ENCODE results near the gene RAX2. TPM values are rescaled to one million over a fixed set of nuclear protein-coding genes. Genes with fewer than 3 reads are reported as not detected.

Gene RAX2
- total and polyA plus RNA-seq, 9 of the 15 experiments (the other 6 are each of a cell fraction or from before 2014, with no cell fraction given) = not detected

DNA sequence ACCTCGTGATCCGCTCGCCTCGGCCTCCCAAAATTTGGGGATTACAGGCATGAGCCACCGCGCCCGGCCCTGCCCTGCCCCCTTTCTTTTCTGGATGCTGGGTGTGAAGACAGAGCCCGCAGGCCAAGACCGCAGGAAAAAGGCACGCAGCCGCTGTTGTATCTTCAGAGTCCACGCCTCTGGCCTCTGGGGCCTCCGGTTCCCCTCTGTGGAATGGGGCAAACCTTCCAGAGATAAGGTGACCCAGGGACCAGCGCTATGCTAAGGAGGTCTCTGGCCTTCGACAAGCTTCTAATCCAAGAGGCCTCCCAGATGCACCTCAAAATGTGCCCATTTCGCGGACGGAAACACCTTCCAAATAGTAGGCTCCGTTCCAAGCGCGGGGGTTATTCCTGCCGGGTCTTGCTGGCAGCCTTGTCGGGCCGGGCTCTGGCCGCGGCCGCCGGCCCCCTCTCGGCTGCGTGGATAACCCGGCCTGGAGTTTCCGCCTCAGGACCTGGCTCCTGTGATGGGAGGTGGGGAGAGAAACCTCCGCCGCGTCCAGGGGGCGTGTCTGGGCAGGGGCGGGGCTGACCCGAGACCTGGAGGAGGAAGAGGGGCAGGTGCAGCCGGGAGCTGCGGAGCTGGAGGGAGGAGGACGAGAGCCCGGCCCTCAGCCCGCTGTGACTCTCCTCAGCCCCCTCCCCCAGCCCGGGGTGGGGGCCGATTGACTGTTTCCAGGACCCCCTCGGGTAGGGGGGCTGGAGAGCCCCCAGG, 50.7 kb downstream of the RAX2 start (continued):
- TF ChIP-seq, protein P1, sequence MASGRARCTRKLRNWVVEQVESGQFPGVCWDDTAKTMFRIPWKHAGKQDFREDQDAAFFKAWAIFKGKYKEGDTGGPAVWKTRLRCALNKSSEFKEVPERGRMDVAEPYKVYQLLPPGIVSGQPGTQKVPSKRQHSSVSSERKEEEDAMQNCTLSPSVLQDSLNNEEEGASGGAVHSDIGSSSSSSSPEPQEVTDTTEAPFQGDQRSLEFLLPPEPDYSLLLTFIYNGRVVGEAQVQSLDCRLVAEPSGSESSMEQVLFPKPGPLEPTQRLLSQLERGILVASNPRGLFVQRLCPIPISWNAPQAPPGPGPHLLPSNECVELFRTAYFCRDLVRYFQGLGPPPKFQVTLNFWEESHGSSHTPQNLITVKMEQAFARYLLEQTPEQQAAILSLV (tag; IDR thresholded peaks at IDR 0.05) = no peak
- no peak for TF ChIP-seq ZNF143 (CRISPR knock-in tag; IDR thresholded peaks at IDR 0.05)
- TF ChIP-seq CREBBP (IDR thresholded peaks at IDR 0.05; ENCODE audit: low read depth, low read length) = peak; percentile 38
- no peak for TF ChIP-seq FUS (optimal IDR thresholded peaks at IDR 0.05; ENCODE audit: low read depth, low read length)
- TF ChIP-seq, protein P2, sequence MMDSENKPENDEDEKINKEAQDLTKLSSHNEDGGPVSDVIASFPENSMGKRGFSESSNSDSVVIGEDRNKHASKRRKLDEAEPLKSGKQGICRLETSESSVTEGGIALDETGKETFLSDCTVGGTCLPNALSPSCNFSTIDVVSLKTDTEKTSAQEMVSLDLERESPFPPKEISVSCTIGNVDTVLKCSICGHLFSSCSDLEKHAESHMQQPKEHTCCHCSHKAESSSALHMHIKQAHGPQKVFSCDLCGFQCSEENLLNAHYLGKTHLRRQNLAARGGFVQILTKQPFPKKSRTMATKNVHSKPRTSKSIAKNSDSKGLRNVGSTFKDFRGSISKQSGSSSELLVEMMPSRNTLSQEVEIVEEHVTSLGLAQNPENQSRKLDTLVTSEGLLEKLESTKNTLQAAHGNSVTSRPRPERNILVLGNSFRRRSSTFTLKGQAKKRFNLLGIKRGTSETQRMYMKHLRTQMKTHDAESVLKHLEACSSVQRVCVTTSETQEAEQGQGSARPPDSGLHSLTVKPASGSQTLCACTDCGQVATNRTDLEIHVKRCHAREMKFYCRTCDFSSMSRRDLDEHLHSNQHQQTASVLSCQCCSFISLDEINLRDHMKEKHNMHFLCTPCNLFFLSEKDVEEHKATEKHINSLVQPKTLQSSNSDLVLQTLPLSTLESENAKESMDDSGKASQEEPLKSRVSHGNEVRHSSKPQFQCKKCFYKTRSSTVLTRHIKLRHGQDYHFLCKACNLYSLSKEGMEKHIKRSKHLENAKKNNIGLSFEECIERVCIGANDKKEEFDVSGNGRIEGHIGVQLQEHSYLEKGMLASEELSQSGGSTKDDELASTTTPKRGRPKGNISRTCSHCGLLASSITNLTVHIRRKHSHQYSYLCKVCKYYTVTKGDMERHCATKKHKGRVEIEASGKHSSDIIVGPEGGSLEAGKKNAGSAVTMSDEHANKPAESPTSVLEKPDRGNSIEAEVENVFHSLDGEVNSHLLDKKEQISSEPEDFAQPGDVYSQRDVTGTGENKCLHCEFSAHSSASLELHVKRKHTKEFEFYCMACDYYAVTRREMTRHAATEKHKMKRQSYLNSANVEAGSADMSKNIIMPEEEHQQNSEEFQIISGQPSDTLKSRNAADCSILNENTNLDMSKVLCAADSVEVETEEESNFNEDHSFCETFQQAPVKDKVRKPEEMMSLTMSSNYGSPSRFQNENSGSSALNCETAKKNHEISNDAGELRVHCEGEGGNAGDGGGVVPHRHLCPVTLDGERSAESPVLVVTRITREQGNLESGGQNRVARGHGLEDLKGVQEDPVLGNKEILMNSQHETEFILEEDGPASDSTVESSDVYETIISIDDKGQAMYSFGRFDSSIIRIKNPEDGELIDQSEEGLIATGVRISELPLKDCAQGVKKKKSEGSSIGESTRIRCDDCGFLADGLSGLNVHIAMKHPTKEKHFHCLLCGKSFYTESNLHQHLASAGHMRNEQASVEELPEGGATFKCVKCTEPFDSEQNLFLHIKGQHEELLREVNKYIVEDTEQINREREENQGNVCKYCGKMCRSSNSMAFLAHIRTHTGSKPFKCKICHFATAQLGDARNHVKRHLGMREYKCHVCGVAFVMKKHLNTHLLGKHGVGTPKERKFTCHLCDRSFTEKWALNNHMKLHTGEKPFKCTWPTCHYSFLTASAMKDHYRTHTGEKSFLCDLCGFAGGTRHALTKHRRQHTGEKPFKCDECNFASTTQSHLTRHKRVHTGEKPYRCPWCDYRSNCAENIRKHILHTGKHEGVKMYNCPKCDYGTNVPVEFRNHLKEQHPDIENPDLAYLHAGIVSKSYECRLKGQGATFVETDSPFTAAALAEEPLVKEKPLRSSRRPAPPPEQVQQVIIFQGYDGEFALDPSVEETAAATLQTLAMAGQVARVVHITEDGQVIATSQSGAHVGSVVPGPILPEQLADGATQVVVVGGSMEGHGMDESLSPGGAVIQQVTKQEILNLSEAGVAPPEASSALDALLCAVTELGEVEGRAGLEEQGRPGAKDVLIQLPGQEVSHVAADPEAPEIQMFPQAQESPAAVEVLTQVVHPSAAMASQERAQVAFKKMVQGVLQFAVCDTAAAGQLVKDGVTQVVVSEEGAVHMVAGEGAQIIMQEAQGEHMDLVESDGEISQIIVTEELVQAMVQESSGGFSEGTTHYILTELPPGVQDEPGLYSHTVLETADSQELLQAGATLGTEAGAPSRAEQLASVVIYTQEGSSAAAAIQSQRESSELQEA (IDR thresholded peaks at IDR 0.05; ENCODE audit: low read depth) = no peak
- no peak for TF ChIP-seq CHCHD3 (CRISPR knock-in tag; IDR thresholded peaks at IDR 0.05)
- peak; percentile 79 for TF ChIP-seq ZNF24 (IDR thresholded peaks at IDR 0.05)
- TF ChIP-seq HDAC8 (tag; IDR thresholded peaks at IDR 0.05) = no peak
- no peak for TF ChIP-seq GTF2E2 (tag; IDR thresholded peaks at IDR 0.05)
- TF ChIP-seq, protein P3, sequence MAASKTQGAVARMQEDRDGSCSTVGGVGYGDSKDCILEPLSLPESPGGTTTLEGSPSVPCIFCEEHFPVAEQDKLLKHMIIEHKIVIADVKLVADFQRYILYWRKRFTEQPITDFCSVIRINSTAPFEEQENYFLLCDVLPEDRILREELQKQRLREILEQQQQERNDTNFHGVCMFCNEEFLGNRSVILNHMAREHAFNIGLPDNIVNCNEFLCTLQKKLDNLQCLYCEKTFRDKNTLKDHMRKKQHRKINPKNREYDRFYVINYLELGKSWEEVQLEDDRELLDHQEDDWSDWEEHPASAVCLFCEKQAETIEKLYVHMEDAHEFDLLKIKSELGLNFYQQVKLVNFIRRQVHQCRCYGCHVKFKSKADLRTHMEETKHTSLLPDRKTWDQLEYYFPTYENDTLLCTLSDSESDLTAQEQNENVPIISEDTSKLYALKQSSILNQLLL (CRISPR knock-in tag; IDR thresholded peaks at IDR 0.05; ENCODE audit: borderline replicate concordance) = no peak
- TF ChIP-seq MBD2 (IDR thresholded peaks at IDR 0.05; ENCODE audit: borderline replicate concordance, low read depth) = 0 out of 2 replicates have a peak, but pooled peaks have one; percentile 16
- TF ChIP-seq ELF2 (CRISPR knock-in tag; IDR thresholded peaks at IDR 0.05) = no peak
- peak; percentile 91 for TF ChIP-seq CXXC5 (CRISPR knock-in tag; IDR thresholded peaks at IDR 0.05)
- TF ChIP-seq ZNF232 (CRISPR knock-in tag; IDR thresholded peaks at IDR 0.05) = no peak
- TF ChIP-seq EZH2 (IDR thresholded peaks at IDR 0.05; ENCODE audit: borderline replicate concordance, low read depth, low read length) = no peak
- TF ChIP-seq POLR2AphosphoS5 (IDR thresholded peaks at IDR 0.05; ENCODE audit: control insufficient read depth, insufficient read depth, low read depth, low read length) = no peak
- peak; percentile 94 for TF ChIP-seq MIER1 (IDR thresholded peaks at IDR 0.05; ENCODE audit: low read depth)
- no peak for TF ChIP-seq CBX8 (IDR thresholded peaks at IDR 0.05; ENCODE audit: borderline replicate concordance, extremely low read depth, low read depth, low read length, poor library complexity, severe bottlenecking)

Measured in K562 (cell line).